H1 (cell line): ENCODE results near the gene FNIP2. TPM values are rescaled to one million over a fixed set of nuclear protein-coding genes. Genes with fewer than 3 reads are reported as not detected.

Source experiments
- ATF3 ChIP-seq: IDR thresholded peaks from 2 replicates; pipeline ENCODE4 v1.6.1; 2011; ENCODE audit warnings: low read depth, mild to moderate bottlenecking, low read length; ENCODE audit not compliant: insufficient read depth
- CHD2 ChIP-seq: IDR thresholded peaks from 2 replicates; pipeline ENCODE4 v1.6.1; 2012; ENCODE audit warnings: low read length, improper control_type of control experiment
- HDAC2 ChIP-seq, 2 experiments: fragments of 300-600 bp in 1 of 2; sonication (generic) in 1 of 2; IDR thresholded peaks; 2 replicates each; pipeline ENCODE4 v1.6.1; 2011 to 2012; ENCODE audit warnings: low read depth in 2 of 2, low read length in 2 of 2, mild to moderate bottlenecking in 2 of 2, moderate library complexity in 2 of 2, borderline replicate concordance in 1 of 2, inconsistent platforms in 1 of 2
- HDAC6 ChIP-seq: IDR thresholded peaks from one replicate; pipeline ENCODE4 v1.7.1; 2012; ENCODE audit warnings: low read depth, mild to moderate bottlenecking, inconsistent platforms, low read length, moderate library complexity
- MAX ChIP-seq: IDR thresholded peaks from 2 replicates; pipeline ENCODE4 v1.6.1; 2012; ENCODE audit warnings: inconsistent platforms
- POU5F1 ChIP-seq: IDR thresholded peaks from 2 replicates; pipeline ENCODE4 v1.6.1; 2011; ENCODE audit warnings: low read depth, mild to moderate bottlenecking, low read length, moderate library complexity
- polyA plus RNA-seq, 7 experiments: library from polyadenylated mRNA; depleted of rRNA in 3 of 7; stranded (reverse) in 5 of 7; unstranded in 2 of 7; fragments of >200 nt in 5 of 7; fragments of 200-250 nt in 2 of 7; gene quantifications; 1 replicate in 5 of 7; 2 replicates in 1 of 7; 4 replicates in 1 of 7; pipeline versions ENCODE4 v1.2.1 to v1.2.3, GENCODE V29; 2011 to 2013; ENCODE audit warnings: missing spikeins in 2 of 7, mixed read lengths in 2 of 7
- total RNA-seq: library from RNA; stranded (reverse); fragmentation: NEBNext Ultra II Directional; extraction: Animal tissue kit (Norgen Biotek cat#: 25700); gene quantifications from 2 replicates; pipeline ENCODE4 v1.2.1, GENCODE V29; 2021

Gene FNIP2
- total and polyA plus RNA-seq, 2 of the 8 experiments (the other 6 are each of a cell fraction or from before 2014, with no cell fraction given), result 4.0 to 13.0 TPM

GRCh38 chr4:158813113-158813512 lies 44.3 kb downstream of the FNIP2 start (continued):
- TF ChIP-seq HDAC6, result no peak
- no peak for TF ChIP-seq CHD2
- TF ChIP-seq ATF3, result no peak
- TF ChIP-seq MAX, result no peak
- TF ChIP-seq HDAC2 (IDR thresholded peaks at IDR 0.05; ENCODE audit: borderline replicate concordance in 1 of 2, low read depth in 2 of 2, low read length in 2 of 2), result no peak
- no peak for TF ChIP-seq POU5F1
